HepG2 (cell line): ENCODE results near the gene KBTBD13. TPM values are rescaled to one million over a fixed set of nuclear protein-coding genes. Genes with fewer than 3 reads are reported as not detected.

Source experiments
- AHDC1 ChIP-seq: sonication (generic); formaldehyde crosslinking; IDR thresholded peaks from 2 replicates; pipeline ENCODE4 v1.5.1; 2020; ENCODE audit warnings: mild to moderate bottlenecking, missing genetic modification reagents, borderline replicate concordance
- AKNA ChIP-seq: sonication (generic); formaldehyde crosslinking; IDR thresholded peaks from 2 replicates; pipeline ENCODE4 v1.4.0; 2020; ENCODE audit warnings: missing genetic modification reagents, borderline replicate concordance
- E2F2 ChIP-seq: sonication (generic); formaldehyde crosslinking; IDR thresholded peaks from 2 replicates; pipeline ENCODE4 v1.4.0; 2020; ENCODE audit warnings: missing genetic modification reagents, borderline replicate concordance
- MTF2 ChIP-seq: sonication (generic); formaldehyde crosslinking; IDR thresholded peaks from 2 replicates; pipeline ENCODE4 v1.5.0; 2020; ENCODE audit warnings: missing genetic modification reagents, borderline replicate concordance
- MXI1 ChIP-seq: IDR thresholded peaks from 3 replicates; pipeline ENCODE4 v1.6.1; 2012; ENCODE audit warnings: low read depth, low read length, inconsistent platforms, borderline replicate concordance
- NFYC ChIP-seq: IDR thresholded peaks from 2 replicates; pipeline ENCODE4 v1.6.1; 2016; ENCODE audit warnings: missing genetic modification reagents, missing compliant biosample characterization
- PRDM10 ChIP-seq: sonication (generic); formaldehyde crosslinking; IDR thresholded peaks from 2 replicates; pipeline ENCODE4 v1.4.0; 2020; ENCODE audit warnings: low read depth, missing genetic modification reagents
- SETDB1 ChIP-seq: sonication (generic); formaldehyde crosslinking; IDR thresholded peaks from 2 replicates; pipeline ENCODE4 v1.5.1; 2020; ENCODE audit warnings: missing genetic modification reagents, mild to moderate bottlenecking, borderline replicate concordance
- TEAD3 ChIP-seq: optimal IDR thresholded peaks from 2 replicates; pipeline ENCODE3; 2016; ENCODE audit warnings: borderline replicate concordance
- ZNF550 ChIP-seq: sonication (generic); formaldehyde crosslinking; IDR thresholded peaks from 2 replicates; pipeline ENCODE4 v1.4.0; 2020; ENCODE audit warnings: mild to moderate bottlenecking, missing genetic modification reagents, borderline replicate concordance
- ZNF709 ChIP-seq: sonication (generic); formaldehyde crosslinking; IDR thresholded peaks from 2 replicates; pipeline ENCODE4 v1.5.0; 2020; ENCODE audit warnings: mild to moderate bottlenecking, missing genetic modification reagents
- polyA plus RNA-seq, 8 experiments: library from polyadenylated mRNA; depleted of rRNA in 3 of 8; stranded (reverse) in 7 of 8; unstranded in 1 of 8; fragments of >200 nt; fragmentation: Illumina TruSeq in 4 of 8; extraction: Trizol in 4 of 8; gene quantifications; 2 replicates each; pipeline versions ENCODE4 v1.2.1 to v1.2.3, GENCODE V29; 2011 to 2016; ENCODE audit warnings: low read depth in 4 of 8, missing spikeins in 1 of 8, mixed read lengths in 1 of 8; ENCODE audit not compliant: insufficient read depth in 1 of 8
- total RNA-seq, 5 experiments: library from RNA; depleted of rRNA; stranded (reverse); fragments of >200 nt; fragmentation: Illumina TruSeq; extraction: Trizol; gene quantifications; 2 replicates each; pipeline ENCODE4 v1.2.3, GENCODE V29; 2016; ENCODE audit warnings: low read depth in 1 of 5

The KBTBD13 gene
- total and polyA plus RNA-seq, 2 of the 13 experiments (the other 11 are each of a cell fraction or from before 2014, with no cell fraction given) = not detected

- no peak for TF ChIP-seq AKNA
- TF ChIP-seq ZNF709 (CRISPR knock-in tag) = no peak
- peak; percentile 56; the same call in 1 of the 2 replicates for TF ChIP-seq AHDC1 (CRISPR knock-in tag)
- TF ChIP-seq NFYC (CRISPR knock-in tag) = no peak; the same call in 1 of the 2 replicates
- peak; percentile 74; the same call in 1 of the 3 replicates for TF ChIP-seq MXI1
- TF ChIP-seq E2F2 (CRISPR knock-in tag) = no peak
- TF ChIP-seq MTF2 (CRISPR knock-in tag) = no peak
- TF ChIP-seq ZNF550 (CRISPR knock-in tag) = no peak
- TF ChIP-seq PRDM10 (CRISPR knock-in tag) = 0 out of 2 replicates have a peak, but pooled peaks have one; percentile 36
- no peak for TF ChIP-seq SETDB1 (CRISPR knock-in tag)
- peak; percentile 87 for TF ChIP-seq TEAD3 (CRISPR knock-in tag)
Measured at GRCh38 chr15:65032801-65033537, 43.6 kb upstream of the KBTBD13 start (continued).
